OCI-LY3 (cell line): ENCODE measurements around the gene KLRG1.
A peak's percentile ranks its signal among the peaks of the same experiment; 100 is the strongest.

ENCODE experiments used
- H2AFZ ChIP-seq: fragments of 200-600, 300-600 bp; shearing (Covaris generic); 2 replicates; pipeline ENCODE4 v1.6.0; 2014; ENCODE audit warnings: antibody characterized with exemption, low read depth, low read length
- H3K27ac ChIP-seq: fragments of 200-600, 300-600 bp; sonication (generic); 2 replicates; pipeline ENCODE4 v1.5.1; 2014; ENCODE audit warnings: mild to moderate bottlenecking, low read length, moderate library complexity, mixed read lengths
- H3K27me3 ChIP-seq: fragments of 200-600, 300-600 bp; sonication (generic); 2 replicates; pipeline ENCODE4 v1.6.1; 2014; ENCODE audit warnings: low read depth, low read length, mixed read lengths
- H3K36me3 ChIP-seq: fragments of 200-600, 300-600 bp; sonication (generic); replicated peaks from 2 replicates; pipeline ENCODE3; 2014; ENCODE audit warnings: low read depth, low read length, mixed read lengths
- H3K4me1 ChIP-seq: fragments of 300-600, 200-600 bp; sonication (generic); 2 replicates; pipeline ENCODE4 v1.6.1; 2014; ENCODE audit warnings: low read length, mixed read lengths
- H3K4me2 ChIP-seq: fragments of 200-600, 300-600 bp; sonication (generic); 2 replicates; pipeline ENCODE4 v1.6.1; 2014; ENCODE audit warnings: low read length, mixed read lengths
- H3K4me3 ChIP-seq: fragments of 300-600, 200-600 bp; sonication (generic); 2 replicates; pipeline ENCODE4 v1.5.1; 2014; ENCODE audit warnings: antibody characterized with exemption, mild to moderate bottlenecking, low read length, moderate library complexity
- H3K79me2 ChIP-seq: fragments of 300-600, 200-600 bp; shearing (Covaris generic); 2 replicates; pipeline ENCODE4 v1.6.1; 2014; ENCODE audit warnings: mild to moderate bottlenecking, low read length, mixed read lengths
- H3K9ac ChIP-seq: fragments of 300-600, 200-600 bp; shearing (Covaris generic); 2 replicates; pipeline ENCODE4 v1.6.0; 2014; ENCODE audit warnings: mild to moderate bottlenecking, low read length, moderate library complexity
- H3K9me3 ChIP-seq: fragments of 200-600, 300-600 bp; shearing (Covaris generic); 2 replicates; pipeline ENCODE4 v1.6.1; 2014; ENCODE audit warnings: low read length, mixed read lengths; ENCODE audit not compliant: insufficient read depth
- H4K20me1 ChIP-seq: fragments of 200-600, 300-600 bp; sonication (generic); 2 replicates; pipeline ENCODE4 v1.6.1; 2016; ENCODE audit warnings: low read length, mixed read lengths; ENCODE audit not compliant: insufficient read depth
- EZH2phosphoT487 ChIP-seq: fragments of 200-600 bp; shearing (Covaris generic); IDR thresholded peaks from 2 replicates; pipeline ENCODE4 v1.6.1; 2018; ENCODE audit warnings: antibody characterized with exemption, mixed run types, low read depth
- TF ChIP-seq, protein P1 (sequence below): fragments of 200-600, 300-600 bp; sonication (generic); IDR thresholded peaks from 2 replicates; pipeline ENCODE4 v1.5.1; 2014; ENCODE audit warnings: antibody characterized with exemption, low read length, low read depth

KLRG1 gene

DNA sequence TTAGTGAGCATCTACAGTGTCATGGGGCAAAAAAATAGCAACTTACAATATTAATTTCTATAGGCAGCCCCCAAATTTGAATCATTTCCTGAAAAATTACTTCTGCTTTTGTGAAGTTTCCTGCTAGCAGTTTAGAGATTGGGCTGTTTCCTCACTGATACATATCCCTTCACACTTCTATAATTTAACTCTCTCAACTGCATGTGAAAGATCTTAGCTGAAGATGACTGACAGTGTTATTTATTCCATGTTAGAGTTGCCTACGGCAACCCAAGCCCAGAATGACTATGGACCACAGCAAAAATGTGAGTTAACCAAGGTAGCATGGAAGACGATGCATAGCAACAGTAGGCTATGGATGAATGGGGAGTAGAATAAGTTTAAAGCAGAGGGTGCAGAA is at the start of gene KLRG1:
KLRG1 (plus strand) TSS at position 134 of the 400 bp plus-strand sequence; CDS start at position 224, 90 bp downstream.
- no peak within 1 kb of the TSS for H2AFZ ChIP-seq
- H3K27ac ChIP-seq: peak within 1 kb of the TSS; percentile 65
- H3K9me3 ChIP-seq: no peaks in the 10 kb centered on the region
- H4K20me1 ChIP-seq: no peaks in the 10 kb centered on the region
- peaks cover 64% of the 10 kb centered on the region for H3K4me1 ChIP-seq
- H3K79me2 ChIP-seq: no peaks in the 10 kb centered on the region
- peak within 1 kb of the TSS; percentile 68 for H3K4me2 ChIP-seq
- peak within 1 kb of the TSS; percentile 41 for H3K4me3 ChIP-seq
- no peak for TF ChIP-seq EZH2phosphoT487
- TF ChIP-seq, protein P1, sequence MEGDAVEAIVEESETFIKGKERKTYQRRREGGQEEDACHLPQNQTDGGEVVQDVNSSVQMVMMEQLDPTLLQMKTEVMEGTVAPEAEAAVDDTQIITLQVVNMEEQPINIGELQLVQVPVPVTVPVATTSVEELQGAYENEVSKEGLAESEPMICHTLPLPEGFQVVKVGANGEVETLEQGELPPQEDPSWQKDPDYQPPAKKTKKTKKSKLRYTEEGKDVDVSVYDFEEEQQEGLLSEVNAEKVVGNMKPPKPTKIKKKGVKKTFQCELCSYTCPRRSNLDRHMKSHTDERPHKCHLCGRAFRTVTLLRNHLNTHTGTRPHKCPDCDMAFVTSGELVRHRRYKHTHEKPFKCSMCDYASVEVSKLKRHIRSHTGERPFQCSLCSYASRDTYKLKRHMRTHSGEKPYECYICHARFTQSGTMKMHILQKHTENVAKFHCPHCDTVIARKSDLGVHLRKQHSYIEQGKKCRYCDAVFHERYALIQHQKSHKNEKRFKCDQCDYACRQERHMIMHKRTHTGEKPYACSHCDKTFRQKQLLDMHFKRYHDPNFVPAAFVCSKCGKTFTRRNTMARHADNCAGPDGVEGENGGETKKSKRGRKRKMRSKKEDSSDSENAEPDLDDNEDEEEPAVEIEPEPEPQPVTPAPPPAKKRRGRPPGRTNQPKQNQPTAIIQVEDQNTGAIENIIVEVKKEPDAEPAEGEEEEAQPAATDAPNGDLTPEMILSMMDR: no peak
- no peaks in the 10 kb centered on the region for H3K36me3 ChIP-seq
- H3K27me3 ChIP-seq: no peaks in the 10 kb centered on the region
- H3K9ac ChIP-seq: peak within 1 kb of the TSS; percentile 21; the same call in 1 of the 2 replicates

DNA sequence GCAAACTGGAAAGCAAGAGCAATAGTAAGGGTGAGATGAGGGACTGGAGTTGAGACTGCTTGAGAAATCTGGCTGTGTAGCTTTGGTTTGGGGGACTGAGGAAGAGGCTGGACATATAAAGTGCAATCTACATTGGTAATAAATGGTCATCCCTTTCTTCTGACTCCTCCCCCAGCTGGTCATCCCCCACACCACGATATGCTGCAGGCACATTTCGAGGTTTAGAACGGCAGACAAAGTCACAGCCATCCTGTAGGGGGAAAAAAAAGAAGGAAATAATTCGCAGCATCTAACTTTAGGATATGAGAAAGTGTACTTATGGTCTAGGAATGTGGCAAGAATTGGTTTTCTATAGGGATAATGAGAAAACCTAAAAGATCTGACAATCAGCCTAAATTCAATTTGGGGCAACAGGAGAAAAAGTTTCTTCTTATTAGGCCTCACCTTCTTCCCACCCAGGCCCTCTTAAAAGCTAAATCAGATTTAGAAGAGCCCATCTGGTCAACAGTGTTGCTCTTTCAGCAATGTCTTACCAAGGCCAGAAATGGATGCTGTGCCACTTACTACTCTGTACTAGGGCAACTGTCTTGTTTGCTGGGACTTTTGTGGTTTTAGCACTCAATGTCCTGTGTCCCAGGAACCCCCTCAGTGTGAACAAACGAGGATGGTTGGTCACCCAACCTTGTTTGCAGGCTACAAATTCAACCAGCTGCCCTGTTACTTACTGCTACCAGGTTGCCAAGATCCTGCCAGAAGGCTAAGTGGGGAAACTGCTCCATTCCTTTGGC is 47.5 kb upstream of the KLRG1 start:
- Histone ChIP-seq H4K20me1 (peaks cover 22% of the 10 kb centered on the region), H3K27ac (no peak overlapping the region), H3K4me1 (peaks cover 8% of the 10 kb centered on the region), H2AFZ (no peak overlapping the region), H3K4me3 (no peak overlapping the region), H3K9me3 (no peaks in the 10 kb centered on the region), H3K79me2 (peaks cover 19% of the 10 kb centered on the region), H3K9ac (no peak overlapping the region), H3K4me2 (no peak overlapping the region), H3K36me3 (peaks cover 55% of the 10 kb centered on the region), H3K27me3 (no peaks in the 10 kb centered on the region)
- TF ChIP-seq, protein P1: no peak
- no peak for TF ChIP-seq EZH2phosphoT487

DNA sequence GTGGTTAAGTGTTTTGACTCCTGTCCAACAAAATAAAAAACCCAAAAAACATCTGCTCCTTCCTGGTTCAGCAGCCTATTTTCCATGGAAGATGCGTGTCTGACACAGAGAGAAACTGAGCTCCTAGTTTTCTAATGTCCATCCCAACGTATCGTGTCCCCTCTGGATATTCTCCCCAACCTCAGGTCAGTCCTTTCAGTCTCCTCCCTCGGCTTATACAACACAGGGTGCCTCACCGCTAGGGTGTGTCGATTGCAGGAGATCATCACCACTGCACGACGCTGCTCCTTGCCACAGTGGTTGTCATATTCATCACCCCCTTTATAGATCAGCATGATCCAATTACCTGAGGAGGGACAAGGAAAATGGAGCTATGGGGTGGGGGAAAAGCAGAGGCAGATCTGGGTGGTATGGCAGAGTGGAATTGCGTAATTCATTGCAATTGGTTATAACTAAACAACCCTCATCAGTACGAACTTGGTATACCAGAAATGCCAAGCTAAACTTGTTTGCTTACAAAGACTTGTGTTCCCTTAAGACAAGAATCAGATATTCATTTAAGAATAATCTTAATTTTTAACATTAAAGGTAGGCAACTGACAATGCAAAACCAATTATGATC is 45.7 kb upstream of the KLRG1 start:
- Histone ChIP-seq H3K27ac (no peak overlapping the region), H3K4me3 (no peak overlapping the region), H4K20me1 (peaks cover 37% of the 10 kb centered on the region), H3K9ac (no peak overlapping the region), H2AFZ (no peak overlapping the region), H3K36me3 (peaks cover 46% of the 10 kb centered on the region), H3K4me1 (peaks cover 22% of the 10 kb centered on the region), H3K4me2 (no peak overlapping the region), H3K9me3 (no peaks in the 10 kb centered on the region), H3K79me2 (peaks cover 37% of the 10 kb centered on the region), H3K27me3 (no peaks in the 10 kb centered on the region)
- TF ChIP-seq EZH2phosphoT487: no peak
- TF ChIP-seq, protein P1: no peak

DNA sequence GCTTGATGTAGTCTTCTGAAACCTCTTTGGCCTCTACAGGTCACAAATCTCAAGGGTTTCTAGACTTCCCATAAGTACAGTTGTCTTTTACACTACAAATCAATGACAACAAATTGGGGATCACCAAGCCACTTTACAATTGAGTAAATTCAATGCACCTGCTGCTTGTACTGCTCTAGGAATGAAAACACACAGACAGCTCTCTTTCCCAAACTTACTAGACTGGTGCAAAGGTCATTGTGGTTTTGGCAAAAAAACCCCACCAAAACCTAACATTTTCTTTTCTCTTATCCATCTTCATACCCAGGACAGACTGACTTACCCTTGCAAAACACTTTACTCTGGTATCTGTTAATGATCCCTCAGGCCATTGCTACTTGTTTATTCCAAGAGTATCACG is 42.6 kb upstream of the KLRG1 start:
- no peaks in the 10 kb centered on the region for H3K27me3 ChIP-seq
- H3K4me3 ChIP-seq: peak overlapping the region; percentile 85
- peak overlapping the region; percentile 93; the same call in 1 of the 2 replicates for H3K9ac ChIP-seq
- H3K4me2 ChIP-seq: peak overlapping the region; percentile 85
- peaks cover 37% of the 10 kb centered on the region for H4K20me1 ChIP-seq
- H2AFZ ChIP-seq: no peak overlapping the region
- no peaks in the 10 kb centered on the region for H3K9me3 ChIP-seq
- peaks cover 52% of the 10 kb centered on the region for H3K79me2 ChIP-seq
- peaks cover 40% of the 10 kb centered on the region for H3K36me3 ChIP-seq
- TF ChIP-seq, protein P1: no peak
- TF ChIP-seq EZH2phosphoT487: no peak
- peak overlapping the region; percentile 94 for H3K27ac ChIP-seq
- peaks cover 29% of the 10 kb centered on the region for H3K4me1 ChIP-seq
